ENCODE measurements around the gene TMEM35B.

GRCh38 chr1:35016406-35016805 lies 31.3 kb upstream of the TMEM35B start:
- no peak for TF ChIP-seq EZH2 (IDR thresholded peaks at IDR 0.05; ENCODE audit: insufficient read depth, low read length)
- TF ChIP-seq, protein P1, sequence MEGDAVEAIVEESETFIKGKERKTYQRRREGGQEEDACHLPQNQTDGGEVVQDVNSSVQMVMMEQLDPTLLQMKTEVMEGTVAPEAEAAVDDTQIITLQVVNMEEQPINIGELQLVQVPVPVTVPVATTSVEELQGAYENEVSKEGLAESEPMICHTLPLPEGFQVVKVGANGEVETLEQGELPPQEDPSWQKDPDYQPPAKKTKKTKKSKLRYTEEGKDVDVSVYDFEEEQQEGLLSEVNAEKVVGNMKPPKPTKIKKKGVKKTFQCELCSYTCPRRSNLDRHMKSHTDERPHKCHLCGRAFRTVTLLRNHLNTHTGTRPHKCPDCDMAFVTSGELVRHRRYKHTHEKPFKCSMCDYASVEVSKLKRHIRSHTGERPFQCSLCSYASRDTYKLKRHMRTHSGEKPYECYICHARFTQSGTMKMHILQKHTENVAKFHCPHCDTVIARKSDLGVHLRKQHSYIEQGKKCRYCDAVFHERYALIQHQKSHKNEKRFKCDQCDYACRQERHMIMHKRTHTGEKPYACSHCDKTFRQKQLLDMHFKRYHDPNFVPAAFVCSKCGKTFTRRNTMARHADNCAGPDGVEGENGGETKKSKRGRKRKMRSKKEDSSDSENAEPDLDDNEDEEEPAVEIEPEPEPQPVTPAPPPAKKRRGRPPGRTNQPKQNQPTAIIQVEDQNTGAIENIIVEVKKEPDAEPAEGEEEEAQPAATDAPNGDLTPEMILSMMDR (IDR thresholded peaks at IDR 0.05; ENCODE audit: insufficient read depth, low read depth, low read length), result no peak

Measured in astrocyte (in vitro differentiated cells and primary cell).